IMR-90 (cell line): ENCODE results near the gene CABP5. TPM values are rescaled to one million over a fixed set of nuclear protein-coding genes. Genes with fewer than 3 reads are reported as not detected.

Experiments used
- ATAC-seq: fragments of 200-7000 bp; cut with Tn5 transposase; 2 replicates; pipeline ENCODE4 v1.9.1; 2020; ENCODE audit warnings: low read depth, mild to moderate bottlenecking, moderate library complexity
- BruUV-seq: library from RNA; stranded (reverse); fragments of 400-500 nt; replicated peaks from 2 replicates; lab custom pipeline; 2021; lab: Mats Ljungman, UMichigan
- CTCF ChIA-PET: fragments of 300-600 bp; formaldehyde crosslinking; extraction: SDS; loops from one replicate; lab custom pipeline; 2021; ENCODE audit warnings: antibody characterized with exemption; lab: Yijun Ruan, JAX
- POLR2A ChIA-PET: fragments of 300-600 bp; sonication (Branson Sonifier 250); formaldehyde crosslinking; loops from one replicate; lab custom pipeline; 2022; ENCODE audit warnings: antibody characterized with exemption; ENCODE audit not compliant: unreplicated experiment; lab: Charles Lee
- DNase-seq: peaks from one replicate; pipeline ENCODE4 v3.0.0; 2013
- H2AFZ ChIP-seq: replicated peaks from 2 replicates; pipeline ENCODE3; 2013; ENCODE audit warnings: low read length, mild to moderate bottlenecking; ENCODE audit not compliant: poor library complexity
- H2AK5ac ChIP-seq: 2 replicates; pipeline ENCODE4 v1.6.1; 2013; ENCODE audit warnings: low read depth, low read length, inconsistent platforms
- H2AK9ac ChIP-seq: replicated peaks from 2 replicates; pipeline ENCODE3; 2013; ENCODE audit warnings: mild to moderate bottlenecking, low read depth, low read length, moderate library complexity; ENCODE audit not compliant: poor library complexity
- H2BK120ac ChIP-seq: 2 replicates; pipeline ENCODE4 v1.6.1; 2013; ENCODE audit warnings: low read depth, low read length, inconsistent platforms
- H2BK15ac ChIP-seq: 3 replicates; pipeline ENCODE4 v1.6.1; 2013; ENCODE audit warnings: low read depth, low read length, inconsistent platforms
- H2BK20ac ChIP-seq: 2 replicates; pipeline ENCODE4 v1.6.1; 2013; ENCODE audit warnings: low read depth, mild to moderate bottlenecking, inconsistent platforms, low read length, moderate library complexity
- H2BK5ac ChIP-seq: 2 replicates; pipeline ENCODE4 v1.6.1; 2013; ENCODE audit warnings: mild to moderate bottlenecking, low read depth, low read length, inconsistent platforms; ENCODE audit not compliant: poor library complexity, severe bottlenecking
- H3K14ac ChIP-seq: replicated peaks from 2 replicates; pipeline ENCODE4 v1.6.1; 2013; ENCODE audit warnings: low read depth, low read length, inconsistent platforms
- H3K18ac ChIP-seq: 2 replicates; pipeline ENCODE4 v1.6.1; 2013; ENCODE audit warnings: low read depth, low read length, control low read depth
- H3K23ac ChIP-seq: 2 replicates; pipeline ENCODE4 v1.6.1; 2013; ENCODE audit warnings: low read depth, low read length, inconsistent platforms
- H3K27ac ChIP-seq: 2 replicates; pipeline ENCODE4 v1.5.1; 2013; ENCODE audit warnings: mild to moderate bottlenecking, control low read depth, low read length; ENCODE audit not compliant: insufficient read depth
- H3K27me3 ChIP-seq: 2 replicates; pipeline ENCODE4 v1.6.1; 2013; ENCODE audit warnings: low read length; ENCODE audit not compliant: control insufficient read depth, insufficient read depth
- H3K36me3 ChIP-seq: 2 replicates; pipeline ENCODE4 v1.6.1; 2013; ENCODE audit warnings: low read length, mixed read lengths; ENCODE audit not compliant: control insufficient read depth, insufficient read depth
- H3K4ac ChIP-seq: 2 replicates; pipeline ENCODE4 v1.6.1; 2013; ENCODE audit warnings: low read depth, low read length, inconsistent platforms
- H3K4me1 ChIP-seq: 2 replicates; pipeline ENCODE4 v1.6.1; 2013; ENCODE audit warnings: low read length, mixed read lengths; ENCODE audit not compliant: control insufficient read depth, insufficient read depth
- H3K4me2 ChIP-seq: 2 replicates; pipeline ENCODE4 v1.6.1; 2013; ENCODE audit warnings: low read depth, mild to moderate bottlenecking, control low read depth, low read length, moderate library complexity
- H3K4me3 ChIP-seq: 2 replicates; pipeline ENCODE4 v1.5.1; 2013; ENCODE audit warnings: low read depth, mild to moderate bottlenecking, control low read depth, low read length, moderate library complexity; ENCODE audit not compliant: insufficient read depth
- H3K56ac ChIP-seq: 2 replicates; pipeline ENCODE4 v1.6.1; 2013; ENCODE audit warnings: low read length, inconsistent platforms; ENCODE audit not compliant: insufficient read depth; ENCODE audit errors: extremely low read depth
- H3K79me1 ChIP-seq, 2 experiments: 2 replicates each; pipeline ENCODE4 v1.6.1; 2013; ENCODE audit warnings: low read length in 2 of 2, inconsistent platforms in 1 of 2, low read depth in 1 of 2
- H3K9ac ChIP-seq: 2 replicates; pipeline ENCODE4 v1.6.1; 2013; ENCODE audit warnings: low read depth, low read length, control low read depth
- H3K9me1 ChIP-seq: 2 replicates; pipeline ENCODE4 v1.6.1; 2013; ENCODE audit warnings: low read length, inconsistent platforms; ENCODE audit not compliant: insufficient read depth
- H3K9me3 ChIP-seq: 2 replicates; pipeline ENCODE4 v1.6.1; 2013; ENCODE audit warnings: low read length; ENCODE audit not compliant: control insufficient read depth, insufficient read depth
- H4K20me1 ChIP-seq: 2 replicates; pipeline ENCODE4 v1.6.1; 2013; ENCODE audit warnings: low read length, inconsistent platforms; ENCODE audit not compliant: insufficient read depth
- H4K5ac ChIP-seq: 2 replicates; pipeline ENCODE4 v1.6.1; 2013; ENCODE audit warnings: mild to moderate bottlenecking, low read depth, low read length, control low read depth
- H4K8ac ChIP-seq, 2 experiments: 2 replicates each; pipeline ENCODE4 v1.6.1; 2013; ENCODE audit warnings: low read depth in 2 of 2, low read length in 2 of 2, control low read depth in 1 of 2, inconsistent platforms in 1 of 2
- H4K91ac ChIP-seq: 2 replicates; pipeline ENCODE4 v1.6.1; 2013; ENCODE audit warnings: low read depth, low read length, inconsistent platforms; ENCODE audit not compliant: insufficient read depth
- CEBPB ChIP-seq: IDR thresholded peaks from 2 replicates; pipeline ENCODE4 v1.6.1; 2012; ENCODE audit warnings: low read depth, low read length, improper control_type of control experiment
- MAZ ChIP-seq: IDR thresholded peaks from 2 replicates; pipeline ENCODE4 v1.6.1; 2012; ENCODE audit warnings: low read depth, mild to moderate bottlenecking, low read length, improper control_type of control experiment, moderate library complexity, borderline replicate concordance
- RAD21 ChIP-seq: IDR thresholded peaks from 2 replicates; pipeline ENCODE4 v1.6.1; 2012; ENCODE audit warnings: low read length, improper control_type of control experiment
- RFX5 ChIP-seq: IDR thresholded peaks from 2 replicates; pipeline ENCODE4 v1.8.0; 2012; ENCODE audit warnings: low read depth, mild to moderate bottlenecking, low read length, moderate library complexity
- SMC3 ChIP-seq: fragments of 150-350 bp; IDR thresholded peaks from 2 replicates; pipeline ENCODE4 v1.6.1; 2016; ENCODE audit warnings: low read depth, mild to moderate bottlenecking, antibody characterized with exemption, low read length, moderate library complexity
- WGBS, 2 experiments: methylation state at CpG; one replicate each; pipeline versions ENCODE4 v1.1.5 to v1.1.7; 2013; ENCODE audit warnings: missing lambda C conversion rate in 2 of 2; ENCODE audit not compliant: insufficient read length in 1 of 2; ENCODE audit errors: extremely low coverage in 2 of 2; 5-methylcytosine and 5-hydroxymethylcytosine counted together
- dilution Hi-C: fragments of 300-500 bp; cut with HindIII; formaldehyde crosslinking; loops from one replicate; pipeline ENCODE4 v1.14.3; 2018; ENCODE audit warnings: low sequenced_read_pairs; ENCODE audit not compliant: unreplicated experiment
- in situ Hi-C: fragments of 300-500 bp; cut with MboI; formaldehyde crosslinking; loops from 3 replicates; pipeline ENCODE4 v1.14.3; 2019; ENCODE audit warnings: low sequenced_read_pairs, inconsistent platforms, mixed read lengths
- intact Hi-C: fragments of 100-400 bp; cut with micrococcal nuclease; formaldehyde crosslinking; loops from 2 replicates; pipeline ENCODE4 v1.10.0; 2022
- polyA plus RNA-seq, 3 experiments: library from polyadenylated mRNA; depleted of rRNA; stranded (reverse); fragments of >200 nt; gene quantifications; 2 replicates each; pipeline ENCODE4 v1.2.3, GENCODE V29; 2012; ENCODE audit warnings: low replicate concordance in 1 of 3
- total RNA-seq: library from RNA; depleted of rRNA; stranded (reverse); fragments of >200 nt; gene quantifications from 2 replicates; pipeline ENCODE4 v1.2.3, GENCODE V29; 2012

Gene CABP5
- total and polyA plus RNA-seq, 2 of the 4 experiments (the other 2 are of a cell fraction), result not detected

GRCh38 chr19:48023518-48023917 lies 20.4 kb downstream of the CABP5 start:
- Histone ChIP-seq H3K4me3 (no peak overlapping the region), H2BK120ac (no peak overlapping the region), H2AFZ (no peak overlapping the region), H2AK5ac (no peak overlapping the region), H2BK5ac (no peak overlapping the region), H3K23ac (no peak overlapping the region), H3K9ac (no peak overlapping the region), H3K56ac (no peak overlapping the region), H3K4ac (no peak overlapping the region), H2BK20ac (no peak overlapping the region), H3K18ac (no peak overlapping the region), H3K9me3 (no peaks in the 10 kb centered on the region), H3K4me1 (no peaks in the 10 kb centered on the region), H4K91ac (no peak overlapping the region), H2AK9ac (no peak overlapping the region), H3K27ac (no peak overlapping the region), H3K27me3 (no peaks in the 10 kb centered on the region; the same call in 1 of the 2 replicates), H3K36me3 (no peaks in the 10 kb centered on the region), H4K8ac (no peak overlapping the region), H3K4me2 (no peak overlapping the region), H3K9me1 (no peaks in the 10 kb centered on the region), H3K79me1 (no peaks in the 10 kb centered on the region), H2BK15ac (no peak overlapping the region), H3K14ac (no peak overlapping the region), H4K20me1 (no peaks in the 10 kb centered on the region), H4K5ac (no peak overlapping the region)
- DNase-seq (no peak), ATAC-seq (no peak)
- TF ChIP-seq MAZ (no peak), SMC3 (no peak), CEBPB (no peak), RFX5 (no peak), RAD21 (no peak)
- in situ Hi-C loops, result no loop called here
- dilution Hi-C loops, result no loop called here
- intact Hi-C loops, result no loop called here
- no CpG with 5 or more reads among the region's 3 CpGs for WGBS, 2 experiments
- ChIA-PET POLR2A (no interaction called here), CTCF (no interaction called here)
- no TSS peak for BruUV-seq
